Hematopoietic multipotent progenitor cell treated with erythropoietin and hydrocortisone succinate and interleukin-3 and kit ligand, for 8 days (in vitro differentiated cells): ENCODE results near the gene AIMP1.
"Not testable (repeated sequence)": the region's sequence is repeated elsewhere in the genome, so short reads cannot be mapped to it uniquely, and the experiment has no call there.

ENCODE experiments used
- DNase-seq: peaks from one replicate; pipeline ENCODE4 v3.0.0-alpha.2; 2015

The AIMP1 gene

GRCh38 chr4:106312997-106313522, 3.3 kb upstream of the AIMP1 start:
- no peak for DNase-seq

DNA sequence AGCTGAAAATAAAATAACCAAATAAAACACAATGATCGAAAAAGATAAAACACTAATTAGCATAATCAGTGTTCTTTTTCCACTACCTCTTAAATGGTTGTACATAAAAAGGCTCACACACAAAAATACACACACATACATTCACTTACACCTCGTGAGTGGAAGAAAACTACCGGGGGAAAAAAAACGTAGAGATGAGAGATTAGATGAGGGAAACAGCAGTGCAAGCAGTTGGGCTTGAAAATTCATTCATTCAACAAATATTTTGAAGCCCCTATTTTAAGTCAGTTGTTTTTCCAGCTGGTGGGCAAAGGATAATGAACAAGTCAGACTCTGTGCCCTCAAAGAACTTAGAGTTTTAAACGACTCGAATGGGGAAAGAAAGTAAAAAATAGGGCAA, 1.4 kb upstream of the AIMP1 start:
- DNase-seq: peak; percentile 18

GRCh38 chr4:106315476-106315967, 828 bp upstream of the AIMP1 start:
- DNase-seq: peak; percentile 39

GRCh38 chr4:106316773-106317409, 541 bp downstream of the AIMP1 start:
- DNase-seq: peak; percentile 19

DNA sequence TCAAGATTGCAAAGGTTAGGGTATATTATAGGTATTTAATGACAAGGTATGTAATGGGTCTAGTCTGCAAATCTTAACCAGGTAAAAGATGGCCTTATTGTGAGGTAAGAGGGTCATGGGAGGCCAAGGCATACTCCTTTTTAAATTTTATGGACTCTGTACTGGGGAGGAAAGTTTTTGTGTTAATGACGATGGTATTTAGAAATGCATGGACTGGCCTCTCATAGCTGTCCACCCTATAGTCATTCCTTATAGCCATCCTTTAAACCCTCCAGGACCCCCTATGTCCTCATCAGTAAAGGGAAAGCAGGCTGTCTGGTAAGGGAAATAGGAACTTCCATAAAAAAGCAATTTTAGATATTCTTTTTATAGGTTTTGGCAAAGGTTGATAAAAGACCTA, 1.5 kb downstream of the AIMP1 start:
- DNase-seq: no peak

- DNase-seq: no peak
These were observed 2.2 kb downstream of the AIMP1 start for GRCh38 chr4:106318511-106318910.

GRCh38 chr4:106320235-106320634, 3.9 kb downstream of the AIMP1 start:
- DNase-seq: no peak

DNA sequence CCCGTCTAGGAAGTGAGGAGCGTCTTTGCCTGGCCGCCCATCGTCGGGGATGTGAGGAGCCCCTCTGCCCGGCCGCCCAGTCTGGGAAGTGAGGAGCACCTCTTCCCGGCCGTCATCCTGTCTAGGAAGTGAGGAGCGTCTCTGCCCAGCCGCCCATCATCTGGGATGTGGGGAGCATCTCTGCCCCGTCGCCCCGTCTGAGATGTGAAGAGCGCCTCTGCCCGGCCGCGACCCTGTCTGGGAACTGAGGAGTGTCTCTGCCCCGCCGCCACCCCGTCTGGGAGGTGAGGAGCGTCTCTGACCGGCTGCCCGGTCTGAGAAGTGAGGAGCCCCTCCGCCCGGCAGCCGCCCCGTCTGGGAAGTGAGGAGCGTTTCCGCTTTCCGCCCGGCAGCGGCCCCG, 4.8 kb downstream of the AIMP1 start:
- DNase-seq: not testable (repeated sequence)

DNA sequence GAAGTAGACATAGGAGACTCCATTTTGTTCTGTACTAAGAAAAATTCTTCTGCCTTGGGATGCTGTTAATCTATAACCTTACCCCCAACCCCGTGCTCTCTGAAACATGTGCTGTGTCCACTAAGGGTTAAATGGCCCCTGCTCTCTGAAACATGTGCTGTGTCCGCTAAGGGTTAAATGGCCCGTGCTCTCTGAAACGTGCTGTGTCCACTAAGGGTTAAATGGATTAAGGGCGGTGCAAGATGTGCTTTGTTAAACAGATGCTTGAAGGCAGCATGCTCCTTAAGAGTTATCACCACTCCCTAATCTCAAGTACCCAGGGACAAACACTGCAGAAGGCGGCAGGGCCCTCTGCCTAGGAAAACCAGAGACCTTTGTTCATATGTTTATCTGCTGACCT, 5.5 kb downstream of the AIMP1 start:
- DNase-seq: peak; percentile 32

DNA sequence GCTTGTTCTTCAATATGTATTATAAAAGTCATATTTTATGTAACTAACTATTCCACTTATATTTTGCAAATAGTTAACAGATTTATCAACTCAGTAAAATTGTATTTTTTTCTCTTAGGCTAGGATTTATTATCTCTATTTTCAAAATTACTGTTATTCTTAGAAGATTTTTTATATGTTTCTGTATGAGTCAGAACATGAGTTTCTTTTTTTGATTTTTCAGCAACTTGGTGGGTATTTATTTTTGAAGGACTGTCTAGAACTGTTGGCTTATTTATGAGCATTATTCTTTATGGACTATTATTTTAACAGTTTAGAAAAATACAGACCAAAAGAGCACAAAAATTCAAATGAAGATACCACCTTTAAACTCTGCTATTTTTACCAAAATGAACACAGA, 6.8 kb downstream of the AIMP1 start:
- DNase-seq: no peak

DNA sequence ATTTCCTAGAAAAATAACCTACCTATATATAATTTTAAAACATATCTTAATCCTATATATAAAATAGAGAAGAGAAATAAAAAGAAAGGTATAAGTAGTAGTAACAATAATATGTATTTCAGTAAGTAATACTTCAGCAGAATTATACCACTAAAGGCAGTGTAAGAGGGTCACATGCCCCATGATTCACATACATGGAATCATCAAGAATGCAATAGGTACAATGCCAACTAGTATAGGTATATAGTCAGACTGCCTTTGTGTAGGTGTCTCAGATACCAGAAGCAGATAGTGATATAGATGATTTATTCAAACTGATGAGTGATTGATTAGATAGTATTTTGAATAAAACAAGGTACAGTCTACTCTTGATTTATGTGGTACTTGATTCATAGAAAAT, 9.4 kb downstream of the AIMP1 start:
- DNase-seq: no peak

GRCh38 chr4:106329041-106329618, 12.8 kb downstream of the AIMP1 start:
- peak; percentile 56 for DNase-seq

- DNase-seq: no peak
These were observed 16.8 kb downstream of the AIMP1 start for GRCh38 chr4:106333186-106333585.

- no peak for DNase-seq
These were observed 18.6 kb downstream of the AIMP1 start for GRCh38 chr4:106334741-106335470.

- DNase-seq: no peak
These were observed 20.3 kb downstream of the AIMP1 start for GRCh38 chr4:106336618-106337017.

DNA sequence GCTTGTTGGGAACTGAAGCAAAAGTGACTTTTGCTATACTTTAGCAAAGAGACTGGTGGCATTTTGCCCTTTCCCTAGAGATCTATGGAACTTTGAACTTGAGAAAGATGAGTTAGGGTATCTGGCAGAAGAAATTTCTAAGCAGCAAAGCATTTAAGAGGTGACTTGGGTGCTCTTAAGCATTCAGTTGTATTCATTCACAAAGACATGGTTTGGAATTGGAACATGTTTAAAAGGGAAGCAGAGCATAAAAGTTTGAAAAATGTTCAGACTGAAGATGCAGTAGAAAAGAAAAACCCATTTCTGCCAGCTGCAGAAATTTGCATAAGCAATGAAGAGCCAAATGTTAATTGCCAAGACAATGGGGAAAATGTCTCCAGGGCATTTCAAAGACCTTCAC, 21.6 kb downstream of the AIMP1 start:
- DNase-seq: no peak

DNA sequence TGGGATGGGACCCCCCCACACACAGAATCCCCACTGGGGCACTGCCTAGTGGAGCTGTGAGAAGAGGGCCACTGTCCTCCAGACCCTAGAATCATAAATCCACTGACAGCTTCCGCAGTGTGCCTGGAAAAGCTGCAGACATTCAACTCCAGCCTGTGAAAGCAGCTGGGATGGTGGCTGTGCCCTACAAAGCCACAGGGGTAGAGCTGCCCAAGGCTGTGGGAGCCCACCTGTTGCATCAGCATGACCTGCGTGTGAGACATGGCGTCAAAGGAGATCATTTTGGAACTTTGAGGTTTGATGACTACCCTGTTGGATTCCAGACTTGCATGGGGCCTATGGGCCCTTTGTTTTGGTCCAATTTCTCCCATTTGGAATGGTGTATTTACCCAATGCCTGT, 22.3 kb downstream of the AIMP1 start:
- no peak for DNase-seq

DNA sequence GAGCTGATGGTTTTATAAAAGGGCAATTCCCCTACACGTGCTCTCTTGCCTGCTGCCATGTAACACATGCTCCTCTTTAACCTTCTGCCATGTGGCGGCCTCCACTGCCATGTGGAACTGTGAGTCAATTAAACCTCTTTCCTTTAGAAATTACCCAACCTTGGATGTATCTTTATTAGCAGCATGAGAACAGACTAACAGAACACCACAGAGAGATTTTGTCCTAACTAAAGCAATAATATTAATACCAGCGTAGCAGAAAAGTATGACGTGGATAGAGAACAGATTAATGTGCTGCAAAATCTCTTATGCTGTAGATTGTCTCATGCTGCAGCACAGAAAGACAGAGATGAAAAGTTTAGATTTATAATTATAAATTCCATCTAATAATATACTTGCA, 23.1 kb downstream of the AIMP1 start:
- DNase-seq: no peak

DNA sequence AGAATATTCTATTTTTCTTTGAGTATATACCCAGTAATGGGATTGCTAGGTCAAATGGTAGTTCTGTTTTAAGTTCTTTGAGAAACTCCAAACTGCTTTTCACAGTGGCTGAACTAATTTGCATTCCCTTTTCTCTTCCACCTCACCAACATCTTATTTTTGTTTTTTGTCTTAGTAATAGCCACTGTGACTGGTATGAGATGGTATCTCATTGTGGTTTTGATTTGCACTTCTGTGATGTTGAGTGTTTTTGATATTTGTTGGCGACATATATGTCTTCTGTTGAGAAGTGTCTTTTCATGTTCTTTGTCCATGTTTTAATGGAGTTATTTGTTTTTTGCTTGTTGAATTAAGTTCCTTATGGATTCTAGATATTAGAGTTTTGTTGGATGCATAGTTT, 24.4 kb downstream of the AIMP1 start:
- DNase-seq: no peak

DNA sequence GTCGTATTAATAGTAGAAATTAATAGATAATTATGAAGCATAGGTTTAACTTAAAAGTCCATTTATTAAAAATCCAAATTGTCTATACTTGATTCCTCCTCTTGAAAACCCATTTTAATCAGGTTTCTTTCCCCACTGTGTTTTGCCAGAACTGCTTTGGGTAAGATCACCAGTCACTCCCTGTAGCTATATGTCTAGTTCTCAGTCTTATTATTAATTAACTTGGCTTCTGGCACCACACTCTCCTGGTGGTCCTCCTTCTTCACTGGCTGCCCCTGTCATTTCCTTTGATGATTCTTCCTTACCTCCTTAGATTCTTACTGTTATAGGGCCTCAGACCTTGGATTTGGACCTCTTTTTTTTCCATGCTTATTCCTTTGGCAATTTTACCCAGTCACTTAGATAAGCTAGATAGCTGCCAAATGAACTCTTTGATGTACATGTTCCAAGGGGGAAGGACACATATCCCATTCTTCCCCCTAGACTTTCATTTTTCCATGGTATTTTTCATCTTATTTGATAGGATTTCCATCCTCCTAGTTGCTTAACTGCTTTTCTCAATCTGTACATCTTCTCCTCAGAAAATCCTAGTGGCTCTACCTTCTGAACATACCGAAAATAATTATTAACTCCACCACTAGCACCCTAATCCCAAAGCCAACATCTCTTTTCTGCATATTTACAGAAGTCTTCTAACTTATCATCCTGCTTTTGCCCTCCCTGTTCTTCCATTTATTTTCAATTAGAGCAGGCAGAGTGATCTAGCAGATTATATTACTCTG, 27.7 kb downstream of the AIMP1 start:
- DNase-seq: no peak

DNA sequence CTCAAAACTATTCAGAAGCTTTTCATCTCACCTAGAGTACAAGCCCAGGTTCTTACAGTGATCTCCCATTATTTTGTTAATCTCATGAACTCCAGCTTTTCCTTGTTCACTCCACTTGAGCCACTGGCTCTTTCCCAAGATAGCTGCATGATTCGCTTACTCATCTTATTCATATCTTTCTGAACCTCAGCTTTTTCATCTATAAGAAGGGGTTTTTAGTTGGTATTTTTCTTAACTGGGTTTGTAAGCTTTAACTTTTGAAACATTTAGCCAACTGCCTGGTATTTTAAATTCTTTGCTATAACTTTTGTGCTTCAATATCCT, 28.3 kb downstream of the AIMP1 start:
- DNase-seq: no peak

DNA sequence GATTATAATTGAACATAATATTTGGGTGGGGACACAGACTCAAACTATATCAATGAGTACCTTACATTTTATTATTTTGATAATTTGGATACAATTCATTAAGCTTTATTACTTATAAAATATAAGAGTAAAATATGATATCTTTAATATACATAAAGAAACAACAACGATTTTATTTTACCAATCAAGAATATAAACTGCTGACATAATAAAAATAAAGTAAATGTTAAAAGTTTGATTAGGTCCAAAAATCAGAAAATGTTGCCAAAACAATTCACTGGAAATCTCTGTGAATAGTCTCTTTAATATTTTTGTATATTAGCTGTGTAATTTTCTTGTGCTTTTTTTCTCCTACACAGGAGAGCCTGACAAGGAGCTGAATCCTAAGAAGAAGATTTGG, 30.8 kb downstream of the AIMP1 start:
- no peak for DNase-seq

DNA sequence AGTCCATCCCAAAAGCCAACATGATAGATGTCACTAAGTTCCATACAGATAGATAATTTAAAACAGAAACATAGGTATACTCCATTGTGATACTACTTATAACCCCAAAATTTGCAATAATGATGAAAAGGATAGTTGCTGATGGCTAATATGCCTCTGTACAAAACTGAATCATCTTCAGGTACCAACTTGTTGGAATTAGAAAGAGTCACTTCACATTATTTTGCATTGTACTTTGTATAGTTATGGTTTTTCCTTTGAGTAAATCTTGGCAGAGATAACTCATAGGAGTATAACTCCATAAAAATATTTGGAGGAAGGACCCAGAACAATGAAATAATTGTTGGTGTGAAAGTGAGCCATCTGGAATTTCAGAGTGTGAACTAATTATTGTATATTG, 34.7 kb downstream of the AIMP1 start:
- no peak for DNase-seq
